Measurements from ENCODE around the gene TCTN2. TPM values are rescaled to one million over a fixed set of nuclear protein-coding genes. Genes with fewer than 3 reads are reported as not detected.

Gene TCTN2
- total RNA-seq, 1 experiment from 2014 or later, result 14.7 TPM

- H3K4me3 ChIP-seq (ENCODE audit: low read depth in 2 of 2, low read length in 2 of 2), result no peak overlapping the region
- ATAC-seq, result no peak
- no peaks in the 10 kb centered on the region for H3K27me3 ChIP-seq (ENCODE audit: control insufficient read depth, insufficient read depth, low read length)
- no peaks in the 10 kb centered on the region for H3K9me3 ChIP-seq (ENCODE audit: control insufficient read depth, insufficient read depth, low read depth, low read length)
- CTCF ChIA-PET, result no interaction called here
- peaks cover 8% of the 10 kb centered on the region for H3K4me1 ChIP-seq (ENCODE audit: control insufficient read depth, insufficient read depth, low read length)
- in situ Hi-C loops (cut with HindIII; ENCODE audit: low pct_unique_long_range_greater_than_20kb, low sequenced_read_pairs) (no loop called here), intact Hi-C loops (cut with micrococcal nuclease; ENCODE audit: unreplicated experiment) (no loop called here)
- TF ChIP-seq, protein P1, sequence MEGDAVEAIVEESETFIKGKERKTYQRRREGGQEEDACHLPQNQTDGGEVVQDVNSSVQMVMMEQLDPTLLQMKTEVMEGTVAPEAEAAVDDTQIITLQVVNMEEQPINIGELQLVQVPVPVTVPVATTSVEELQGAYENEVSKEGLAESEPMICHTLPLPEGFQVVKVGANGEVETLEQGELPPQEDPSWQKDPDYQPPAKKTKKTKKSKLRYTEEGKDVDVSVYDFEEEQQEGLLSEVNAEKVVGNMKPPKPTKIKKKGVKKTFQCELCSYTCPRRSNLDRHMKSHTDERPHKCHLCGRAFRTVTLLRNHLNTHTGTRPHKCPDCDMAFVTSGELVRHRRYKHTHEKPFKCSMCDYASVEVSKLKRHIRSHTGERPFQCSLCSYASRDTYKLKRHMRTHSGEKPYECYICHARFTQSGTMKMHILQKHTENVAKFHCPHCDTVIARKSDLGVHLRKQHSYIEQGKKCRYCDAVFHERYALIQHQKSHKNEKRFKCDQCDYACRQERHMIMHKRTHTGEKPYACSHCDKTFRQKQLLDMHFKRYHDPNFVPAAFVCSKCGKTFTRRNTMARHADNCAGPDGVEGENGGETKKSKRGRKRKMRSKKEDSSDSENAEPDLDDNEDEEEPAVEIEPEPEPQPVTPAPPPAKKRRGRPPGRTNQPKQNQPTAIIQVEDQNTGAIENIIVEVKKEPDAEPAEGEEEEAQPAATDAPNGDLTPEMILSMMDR (IDR thresholded peaks at IDR 0.05), result no peak
- TF ChIP-seq, protein P2, sequence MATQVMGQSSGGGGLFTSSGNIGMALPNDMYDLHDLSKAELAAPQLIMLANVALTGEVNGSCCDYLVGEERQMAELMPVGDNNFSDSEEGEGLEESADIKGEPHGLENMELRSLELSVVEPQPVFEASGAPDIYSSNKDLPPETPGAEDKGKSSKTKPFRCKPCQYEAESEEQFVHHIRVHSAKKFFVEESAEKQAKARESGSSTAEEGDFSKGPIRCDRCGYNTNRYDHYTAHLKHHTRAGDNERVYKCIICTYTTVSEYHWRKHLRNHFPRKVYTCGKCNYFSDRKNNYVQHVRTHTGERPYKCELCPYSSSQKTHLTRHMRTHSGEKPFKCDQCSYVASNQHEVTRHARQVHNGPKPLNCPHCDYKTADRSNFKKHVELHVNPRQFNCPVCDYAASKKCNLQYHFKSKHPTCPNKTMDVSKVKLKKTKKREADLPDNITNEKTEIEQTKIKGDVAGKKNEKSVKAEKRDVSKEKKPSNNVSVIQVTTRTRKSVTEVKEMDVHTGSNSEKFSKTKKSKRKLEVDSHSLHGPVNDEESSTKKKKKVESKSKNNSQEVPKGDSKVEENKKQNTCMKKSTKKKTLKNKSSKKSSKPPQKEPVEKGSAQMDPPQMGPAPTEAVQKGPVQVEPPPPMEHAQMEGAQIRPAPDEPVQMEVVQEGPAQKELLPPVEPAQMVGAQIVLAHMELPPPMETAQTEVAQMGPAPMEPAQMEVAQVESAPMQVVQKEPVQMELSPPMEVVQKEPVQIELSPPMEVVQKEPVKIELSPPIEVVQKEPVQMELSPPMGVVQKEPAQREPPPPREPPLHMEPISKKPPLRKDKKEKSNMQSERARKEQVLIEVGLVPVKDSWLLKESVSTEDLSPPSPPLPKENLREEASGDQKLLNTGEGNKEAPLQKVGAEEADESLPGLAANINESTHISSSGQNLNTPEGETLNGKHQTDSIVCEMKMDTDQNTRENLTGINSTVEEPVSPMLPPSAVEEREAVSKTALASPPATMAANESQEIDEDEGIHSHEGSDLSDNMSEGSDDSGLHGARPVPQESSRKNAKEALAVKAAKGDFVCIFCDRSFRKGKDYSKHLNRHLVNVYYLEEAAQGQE (IDR thresholded peaks at IDR 0.05; ENCODE audit: insufficient read depth in 1 of 2, low read depth in 2 of 2, low read length in 1 of 2), result no peak
- TF ChIP-seq SIN3A (IDR thresholded peaks at IDR 0.05; ENCODE audit: borderline replicate concordance, insufficient read depth, low read depth, low read length) (no peak), TCF7L2 (IDR thresholded peaks at IDR 0.05; ENCODE audit: low read depth, low read length) (no peak), POLR2AphosphoS5 (IDR thresholded peaks at IDR 0.05; ENCODE audit: low read depth, low read length) (no peak)
- no peak overlapping the region for H3K27ac ChIP-seq (ENCODE audit: low read length)
- no TSS peak for BruUV-seq (replicated peaks)
- no peak for DNase-seq (ENCODE audit: low read depth, low spot score)
- no peaks in the 10 kb centered on the region for H3K36me3 ChIP-seq (ENCODE audit: control insufficient read depth, insufficient read depth, low read length)
- POLR2A ChIA-PET, result interaction anchor here (0.5 kb wide), 1 partner anchor 744 kb away, joined by 4 read pairs; no protein-coding TSS in a partner anchor
Measured at GRCh38 chr12:123715195-123715594, 44.3 kb downstream of the TCTN2 start.

GRCh38 chr12:123717350-123717749 lies 46.4 kb downstream of the TCTN2 start:
- CTCF ChIA-PET, result no interaction called here
- no peak overlapping the region for H3K4me3 ChIP-seq (ENCODE audit: low read depth in 2 of 2, low read length in 2 of 2)
- peaks cover 8% of the 10 kb centered on the region for H3K4me1 ChIP-seq (ENCODE audit: control insufficient read depth, insufficient read depth, low read length)
- ATAC-seq, result no peak
- DNase-seq (ENCODE audit: low read depth, low spot score), result no peak
- TF ChIP-seq POLR2AphosphoS5 (IDR thresholded peaks at IDR 0.05; ENCODE audit: low read depth, low read length) (no peak), SIN3A (IDR thresholded peaks at IDR 0.05; ENCODE audit: borderline replicate concordance, insufficient read depth, low read depth, low read length) (no peak), TCF7L2 (IDR thresholded peaks at IDR 0.05; ENCODE audit: low read depth, low read length) (no peak)
- TF ChIP-seq, protein P1 (IDR thresholded peaks at IDR 0.05), result no peak
- TF ChIP-seq, protein P2 (IDR thresholded peaks at IDR 0.05; ENCODE audit: insufficient read depth in 1 of 2, low read depth in 2 of 2, low read length in 1 of 2), result no peak
- no peaks in the 10 kb centered on the region for H3K27me3 ChIP-seq (ENCODE audit: control insufficient read depth, insufficient read depth, low read length)
- BruUV-seq (replicated peaks), result no TSS peak
- H3K27ac ChIP-seq (ENCODE audit: low read length), result no peak overlapping the region
- POLR2A ChIA-PET, result no interaction called here
- in situ Hi-C loops (cut with HindIII; ENCODE audit: low pct_unique_long_range_greater_than_20kb, low sequenced_read_pairs) (no loop called here), intact Hi-C loops (cut with micrococcal nuclease; ENCODE audit: unreplicated experiment) (no loop called here)
- H3K36me3 ChIP-seq (ENCODE audit: control insufficient read depth, insufficient read depth, low read length), result no peaks in the 10 kb centered on the region
- no peaks in the 10 kb centered on the region for H3K9me3 ChIP-seq (ENCODE audit: control insufficient read depth, insufficient read depth, low read depth, low read length)
